Peyer's patch (tissue), 4 donors: ENCODE data around the gene EBP.

Experiments
- CTCF ChIP-seq, 6 experiments: fragments of 450-650 bp in 4 of 6; fragments of 200-600 bp in 2 of 6; sonication (generic) in 1 of 6; IDR thresholded peaks; one replicate each; pipeline ENCODE4 v1.5.1; 2017 to 2019; ENCODE audit warnings: antibody characterized with exemption in 6 of 6, mild to moderate bottlenecking in 3 of 6, moderate library complexity in 1 of 6
- POLR2A ChIP-seq, 2 donors: fragments of 450-650 bp; IDR thresholded peaks; one replicate each; pipeline ENCODE4 v1.5.1; 2017; ENCODE audit warnings: antibody characterized with exemption in 2 of 2, mild to moderate bottlenecking in 2 of 2, moderate library complexity in 2 of 2

- TF ChIP-seq CTCF (IDR thresholded peaks at IDR 0.05) (no peak), POLR2A (IDR thresholded peaks at IDR 0.05) (no peak)
These were observed 32.3 kb upstream of the EBP start for GRCh38 chrX:48489296-48489695.
